ENCODE data around the gene PARD6G. TPM values are rescaled to one million over a fixed set of nuclear protein-coding genes. Genes with fewer than 3 reads are reported as not detected.

Gene PARD6G
- total and polyA plus RNA-seq, 9 donors = 8.2 to 16.7 (median 12.5) TPM

- Histone ChIP-seq H3K4me3 (no peak overlapping the region), H3K27ac (no peak overlapping the region), H3K4me1 (ENCODE audit: insufficient read depth) (no peaks in the 10 kb centered on the region), H3K9me3 (no peaks in the 10 kb centered on the region), H3K36me3 (no peaks in the 10 kb centered on the region), H3K27me3 (no peaks in the 10 kb centered on the region)
- TF ChIP-seq EP300 (IDR thresholded peaks at IDR 0.05) (no peak), POLR2A (IDR thresholded peaks at IDR 0.05) (no peak), CTCF (IDR thresholded peaks at IDR 0.05) (no peak)
- intact Hi-C loops (cut with DNase I) = no loop called here
- WGBS, 3 donors = 95 to 96% (median 96%) methylated on average over 7 of the region's 7 CpGs
- peak in 1 of 5 donors; percentile 24 for DNase-seq
Measured at GRCh38 chr18:80163183-80163582, 84.1 kb downstream of the PARD6G start.

- peak in 2 of 5 donors; percentile 11 to 16 for DNase-seq
- no peaks in the 10 kb centered on the region for H3K4me1 ChIP-seq (ENCODE audit: insufficient read depth)
Measured at GRCh38 chr18:80161781-80162417, 85.4 kb downstream of the PARD6G start.

GRCh38 chr18:80159713-80160636, 87.3 kb downstream of the PARD6G start:
- Histone ChIP-seq H3K4me1 (ENCODE audit: insufficient read depth) (no peaks in the 10 kb centered on the region), H3K9me3 (no peaks in the 10 kb centered on the region), H3K27ac (no peak overlapping the region), H3K36me3 (no peaks in the 10 kb centered on the region), H3K27me3 (no peaks in the 10 kb centered on the region), H3K4me3 (no peak overlapping the region)
- intact Hi-C loops (cut with DNase I) = no loop called here
- WGBS, 3 donors = 46 to 85% (median 78%) methylated on average over 90 to 109 of the region's 109 CpGs
- TF ChIP-seq EP300 (IDR thresholded peaks at IDR 0.05) (no peak), CTCF (IDR thresholded peaks at IDR 0.05) (peak in 2 of 3 donors; percentile 14 to 46), POLR2A (IDR thresholded peaks at IDR 0.05) (no peak)
- peak in 3 of 5 donors; percentile 36 to 70 (median 53) for DNase-seq

More at GRCh38 chr18:80161781-80162417, 85.4 kb downstream of the PARD6G start:
- Histone ChIP-seq H3K4me3 (no peak overlapping the region), H3K27me3 (no peaks in the 10 kb centered on the region), H3K27ac (no peak overlapping the region), H3K36me3 (no peaks in the 10 kb centered on the region), H3K9me3 (no peaks in the 10 kb centered on the region)
- TF ChIP-seq EP300 (IDR thresholded peaks at IDR 0.05) (no peak), POLR2A (IDR thresholded peaks at IDR 0.05) (no peak), CTCF (IDR thresholded peaks at IDR 0.05) (no peak)
- intact Hi-C loops (cut with DNase I) = no loop called here
- 76 to 81% (median 80%) methylated on average over 7 of the region's 7 CpGs for WGBS, 3 donors

GRCh38 chr18:80158365-80158764, 88.9 kb downstream of the PARD6G start:
- Histone ChIP-seq H3K27me3 (no peaks in the 10 kb centered on the region), H3K36me3 (no peaks in the 10 kb centered on the region), H3K4me3 (no peak overlapping the region), H3K4me1 (ENCODE audit: insufficient read depth) (no peaks in the 10 kb centered on the region), H3K9me3 (no peaks in the 10 kb centered on the region), H3K27ac (no peak overlapping the region)
- TF ChIP-seq EP300 (IDR thresholded peaks at IDR 0.05) = no peak
- no peak for TF ChIP-seq CTCF (IDR thresholded peaks at IDR 0.05)
- TF ChIP-seq POLR2A (IDR thresholded peaks at IDR 0.05) = no peak
- intact Hi-C loops (cut with DNase I) = no loop called here
- peak in 1 of 5 donors; percentile 12 for DNase-seq
- 65 to 82% (median 74%) methylated on average over 5 of the region's 5 CpGs for WGBS, 3 donors
